Right ventricle myocardium inferior (tissue), 1 donor: ENCODE results near the gene FUNDC2. TPM values are rescaled to one million over a fixed set of nuclear protein-coding genes. Genes with fewer than 3 reads are reported as not detected.

Source experiments
- total RNA-seq: library from RNA; stranded (reverse); fragmentation: NEBNext Ultra II Directional; extraction: Animal tissue kit (Norgen Biotek cat#: 25700); gene quantifications from one replicate; pipeline ENCODE4 v1.2.1, GENCODE V29; 2021
- donor health status: DM: no; HTN: yes; CAD: no; lungs with severe emphysema.

Gene FUNDC2
- total RNA-seq, 1 donor from 2014 or later, result 403 TPM

Other genes starting within 250 kb of the FUNDC2 start
- gene MPP1, start 221.4 kb upstream of the FUNDC2 start, total RNA-seq, result 40.7 TPM
- gene SMIM9, start 192.2 kb upstream of the FUNDC2 start, total RNA-seq, result not detected
- 33.1 TPM for gene F8A1, start 140.5 kb upstream of the FUNDC2 start, total RNA-seq
- 53.7 TPM for gene F8, start 4.1 kb upstream of the FUNDC2 start, total RNA-seq
- 27.7 TPM for gene CMC4, start 44.3 kb downstream of the FUNDC2 start, total RNA-seq
- gene MTCP1, start 44.3 kb downstream of the FUNDC2 start, total RNA-seq, result 54.5 TPM
- gene BRCC3, start 44.7 kb downstream of the FUNDC2 start, total RNA-seq, result 16.5 TPM
- gene VBP1, start 189.6 kb downstream of the FUNDC2 start, total RNA-seq, result 74.8 TPM
- 0.22 TPM for gene RAB39B, start 237.6 kb downstream of the FUNDC2 start, total RNA-seq